IMR-90 (cell line): ENCODE results near the gene ATP12A. TPM values are rescaled to one million over a fixed set of nuclear protein-coding genes. Genes with fewer than 3 reads are reported as not detected.

Experiments used
- ATAC-seq: fragments of 200-7000 bp; cut with Tn5 transposase; 2 replicates; pipeline ENCODE4 v1.9.1; 2020; ENCODE audit warnings: low read depth, mild to moderate bottlenecking, moderate library complexity
- BruUV-seq: library from RNA; stranded (reverse); fragments of 400-500 nt; replicated peaks from 2 replicates; lab custom pipeline; 2021; lab: Mats Ljungman, UMichigan
- CTCF ChIA-PET: fragments of 300-600 bp; formaldehyde crosslinking; extraction: SDS; loops from one replicate; lab custom pipeline; 2021; ENCODE audit warnings: antibody characterized with exemption; lab: Yijun Ruan, JAX
- POLR2A ChIA-PET: fragments of 300-600 bp; sonication (Branson Sonifier 250); formaldehyde crosslinking; loops from one replicate; lab custom pipeline; 2022; ENCODE audit warnings: antibody characterized with exemption; ENCODE audit not compliant: unreplicated experiment; lab: Charles Lee
- DNase-seq: peaks from one replicate; pipeline ENCODE4 v3.0.0; 2013
- H2AFZ ChIP-seq: replicated peaks from 2 replicates; pipeline ENCODE3; 2013; ENCODE audit warnings: low read length, mild to moderate bottlenecking; ENCODE audit not compliant: poor library complexity
- H2AK5ac ChIP-seq: 2 replicates; pipeline ENCODE4 v1.6.1; 2013; ENCODE audit warnings: low read depth, low read length, inconsistent platforms
- H2AK9ac ChIP-seq: replicated peaks from 2 replicates; pipeline ENCODE3; 2013; ENCODE audit warnings: mild to moderate bottlenecking, low read depth, low read length, moderate library complexity; ENCODE audit not compliant: poor library complexity
- H2BK120ac ChIP-seq: 2 replicates; pipeline ENCODE4 v1.6.1; 2013; ENCODE audit warnings: low read depth, low read length, inconsistent platforms
- H2BK15ac ChIP-seq: 3 replicates; pipeline ENCODE4 v1.6.1; 2013; ENCODE audit warnings: low read depth, low read length, inconsistent platforms
- H2BK20ac ChIP-seq: 2 replicates; pipeline ENCODE4 v1.6.1; 2013; ENCODE audit warnings: low read depth, mild to moderate bottlenecking, inconsistent platforms, low read length, moderate library complexity
- H2BK5ac ChIP-seq: 2 replicates; pipeline ENCODE4 v1.6.1; 2013; ENCODE audit warnings: mild to moderate bottlenecking, low read depth, low read length, inconsistent platforms; ENCODE audit not compliant: poor library complexity, severe bottlenecking
- H3K14ac ChIP-seq: replicated peaks from 2 replicates; pipeline ENCODE4 v1.6.1; 2013; ENCODE audit warnings: low read depth, low read length, inconsistent platforms
- H3K18ac ChIP-seq: 2 replicates; pipeline ENCODE4 v1.6.1; 2013; ENCODE audit warnings: low read depth, low read length, control low read depth
- H3K23ac ChIP-seq: 2 replicates; pipeline ENCODE4 v1.6.1; 2013; ENCODE audit warnings: low read depth, low read length, inconsistent platforms
- H3K27ac ChIP-seq: 2 replicates; pipeline ENCODE4 v1.5.1; 2013; ENCODE audit warnings: mild to moderate bottlenecking, control low read depth, low read length; ENCODE audit not compliant: insufficient read depth
- H3K27me3 ChIP-seq: 2 replicates; pipeline ENCODE4 v1.6.1; 2013; ENCODE audit warnings: low read length; ENCODE audit not compliant: control insufficient read depth, insufficient read depth
- H3K36me3 ChIP-seq: 2 replicates; pipeline ENCODE4 v1.6.1; 2013; ENCODE audit warnings: low read length, mixed read lengths; ENCODE audit not compliant: control insufficient read depth, insufficient read depth
- H3K4ac ChIP-seq: 2 replicates; pipeline ENCODE4 v1.6.1; 2013; ENCODE audit warnings: low read depth, low read length, inconsistent platforms
- H3K4me1 ChIP-seq: 2 replicates; pipeline ENCODE4 v1.6.1; 2013; ENCODE audit warnings: low read length, mixed read lengths; ENCODE audit not compliant: control insufficient read depth, insufficient read depth
- H3K4me2 ChIP-seq: 2 replicates; pipeline ENCODE4 v1.6.1; 2013; ENCODE audit warnings: low read depth, mild to moderate bottlenecking, control low read depth, low read length, moderate library complexity
- H3K4me3 ChIP-seq: 2 replicates; pipeline ENCODE4 v1.5.1; 2013; ENCODE audit warnings: low read depth, mild to moderate bottlenecking, control low read depth, low read length, moderate library complexity; ENCODE audit not compliant: insufficient read depth
- H3K56ac ChIP-seq: 2 replicates; pipeline ENCODE4 v1.6.1; 2013; ENCODE audit warnings: low read length, inconsistent platforms; ENCODE audit not compliant: insufficient read depth; ENCODE audit errors: extremely low read depth
- H3K79me1 ChIP-seq, 2 experiments: 2 replicates each; pipeline ENCODE4 v1.6.1; 2013; ENCODE audit warnings: low read length in 2 of 2, inconsistent platforms in 1 of 2, low read depth in 1 of 2
- H3K9ac ChIP-seq: 2 replicates; pipeline ENCODE4 v1.6.1; 2013; ENCODE audit warnings: low read depth, low read length, control low read depth
- H3K9me1 ChIP-seq: 2 replicates; pipeline ENCODE4 v1.6.1; 2013; ENCODE audit warnings: low read length, inconsistent platforms; ENCODE audit not compliant: insufficient read depth
- H3K9me3 ChIP-seq: 2 replicates; pipeline ENCODE4 v1.6.1; 2013; ENCODE audit warnings: low read length; ENCODE audit not compliant: control insufficient read depth, insufficient read depth
- H4K20me1 ChIP-seq: 2 replicates; pipeline ENCODE4 v1.6.1; 2013; ENCODE audit warnings: low read length, inconsistent platforms; ENCODE audit not compliant: insufficient read depth
- H4K5ac ChIP-seq: 2 replicates; pipeline ENCODE4 v1.6.1; 2013; ENCODE audit warnings: mild to moderate bottlenecking, low read depth, low read length, control low read depth
- H4K8ac ChIP-seq, 2 experiments: 2 replicates each; pipeline ENCODE4 v1.6.1; 2013; ENCODE audit warnings: low read depth in 2 of 2, low read length in 2 of 2, control low read depth in 1 of 2, inconsistent platforms in 1 of 2
- H4K91ac ChIP-seq: 2 replicates; pipeline ENCODE4 v1.6.1; 2013; ENCODE audit warnings: low read depth, low read length, inconsistent platforms; ENCODE audit not compliant: insufficient read depth
- BHLHE40 ChIP-seq: fragments of 150-350 bp; IDR thresholded peaks from 2 replicates; pipeline ENCODE4 v1.6.1; 2016; ENCODE audit warnings: mild to moderate bottlenecking, low read depth, low read length
- CEBPB ChIP-seq: IDR thresholded peaks from 2 replicates; pipeline ENCODE4 v1.6.1; 2012; ENCODE audit warnings: low read depth, low read length, improper control_type of control experiment
- CHD1 ChIP-seq: IDR thresholded peaks from 2 replicates; pipeline ENCODE4 v1.6.1; 2012; ENCODE audit warnings: low read depth, low read length, improper control_type of control experiment
- CTCF ChIP-seq: conservative IDR thresholded peaks from 2 replicates; pipeline ENCODE4 v1.5.1; 2012; ENCODE audit warnings: mild to moderate bottlenecking, low read depth, low read length, improper control_type of control experiment
- ELK1 ChIP-seq: fragments of 150-350 bp; IDR thresholded peaks from 2 replicates; pipeline ENCODE4 v1.6.1; 2016; ENCODE audit warnings: low read depth, mild to moderate bottlenecking, low read length, moderate library complexity, borderline replicate concordance
- FOS ChIP-seq: fragments of 150-350 bp; IDR thresholded peaks from 2 replicates; pipeline ENCODE4 v1.6.1; 2016; ENCODE audit warnings: low read depth, low read length
- MAFK ChIP-seq: IDR thresholded peaks from 2 replicates; pipeline ENCODE4 v1.6.1; 2012; ENCODE audit warnings: low read depth, low read length, improper control_type of control experiment
- MAZ ChIP-seq: IDR thresholded peaks from 2 replicates; pipeline ENCODE4 v1.6.1; 2012; ENCODE audit warnings: low read depth, mild to moderate bottlenecking, low read length, improper control_type of control experiment, moderate library complexity, borderline replicate concordance
- MXI1 ChIP-seq: IDR thresholded peaks from 2 replicates; pipeline ENCODE4 v1.6.1; 2012; ENCODE audit warnings: low read depth, mild to moderate bottlenecking, low read length, moderate library complexity, borderline replicate concordance
- NFE2L2 ChIP-seq: fragments of 150-350 bp; IDR thresholded peaks from 2 replicates; pipeline ENCODE4 v1.6.1; 2016; ENCODE audit warnings: low read depth, mild to moderate bottlenecking, low read length
- POLR2A ChIP-seq: IDR thresholded peaks from 2 replicates; pipeline ENCODE4 v1.6.1; 2012; ENCODE audit warnings: mild to moderate bottlenecking, low read depth, low read length
- RAD21 ChIP-seq: IDR thresholded peaks from 2 replicates; pipeline ENCODE4 v1.6.1; 2012; ENCODE audit warnings: low read length, improper control_type of control experiment
- RCOR1 ChIP-seq: IDR thresholded peaks from 2 replicates; pipeline ENCODE4 v1.6.1; 2012; ENCODE audit warnings: mild to moderate bottlenecking, low read length, improper control_type of control experiment; ENCODE audit not compliant: insufficient replicate concordance
- RFX5 ChIP-seq: IDR thresholded peaks from 2 replicates; pipeline ENCODE4 v1.8.0; 2012; ENCODE audit warnings: low read depth, mild to moderate bottlenecking, low read length, moderate library complexity
- SMC3 ChIP-seq: fragments of 150-350 bp; IDR thresholded peaks from 2 replicates; pipeline ENCODE4 v1.6.1; 2016; ENCODE audit warnings: low read depth, mild to moderate bottlenecking, antibody characterized with exemption, low read length, moderate library complexity
- USF2 ChIP-seq: fragments of 150-350 bp; IDR thresholded peaks from 2 replicates; pipeline ENCODE4 v1.6.1; 2017; ENCODE audit warnings: mild to moderate bottlenecking, antibody characterized with exemption, low read length, low read depth
- WGBS, 2 experiments: methylation state at CpG; one replicate each; pipeline versions ENCODE4 v1.1.5 to v1.1.7; 2013; ENCODE audit warnings: missing lambda C conversion rate in 2 of 2; ENCODE audit not compliant: insufficient read length in 1 of 2; ENCODE audit errors: extremely low coverage in 2 of 2; 5-methylcytosine and 5-hydroxymethylcytosine counted together
- dilution Hi-C: fragments of 300-500 bp; cut with HindIII; formaldehyde crosslinking; loops from one replicate; pipeline ENCODE4 v1.14.3; 2018; ENCODE audit warnings: low sequenced_read_pairs; ENCODE audit not compliant: unreplicated experiment
- in situ Hi-C: fragments of 300-500 bp; cut with MboI; formaldehyde crosslinking; loops from 3 replicates; pipeline ENCODE4 v1.14.3; 2019; ENCODE audit warnings: low sequenced_read_pairs, inconsistent platforms, mixed read lengths
- intact Hi-C: fragments of 100-400 bp; cut with micrococcal nuclease; formaldehyde crosslinking; loops from 2 replicates; pipeline ENCODE4 v1.10.0; 2022
- polyA plus RNA-seq, 3 experiments: library from polyadenylated mRNA; depleted of rRNA; stranded (reverse); fragments of >200 nt; gene quantifications; 2 replicates each; pipeline ENCODE4 v1.2.3, GENCODE V29; 2012; ENCODE audit warnings: low replicate concordance in 1 of 3
- total RNA-seq: library from RNA; depleted of rRNA; stranded (reverse); fragments of >200 nt; gene quantifications from 2 replicates; pipeline ENCODE4 v1.2.3, GENCODE V29; 2012

The ATP12A gene
- total and polyA plus RNA-seq, 2 of the 4 experiments (the other 2 are of a cell fraction): not detected

GRCh38 chr13:24640752-24641151 lies 39.5 kb upstream of the ATP12A start:
- H3K4ac ChIP-seq: no peak overlapping the region
- H3K18ac ChIP-seq: no peak overlapping the region
- H3K14ac ChIP-seq: no peak overlapping the region
- H3K36me3 ChIP-seq: no peaks in the 10 kb centered on the region
- no peak overlapping the region for H4K8ac ChIP-seq
- dilution Hi-C loops (no loop called here), intact Hi-C loops (no loop called here), in situ Hi-C loops (no loop called here)
- H2AK5ac ChIP-seq: no peak overlapping the region
- no peak overlapping the region for H3K9ac ChIP-seq
- no peaks in the 10 kb centered on the region for H3K79me1 ChIP-seq
- no peaks in the 10 kb centered on the region for H3K4me1 ChIP-seq
- CTCF ChIA-PET: no interaction called here
- no peak overlapping the region for H3K4me2 ChIP-seq
- H2AK9ac ChIP-seq: no peak overlapping the region
- H2AFZ ChIP-seq: no peak overlapping the region
- ATAC-seq (no peak), DNase-seq (no peak)
- no CpG with 5 or more reads among the region's 4 CpGs for WGBS, 2 experiments
- H4K91ac ChIP-seq: no peak overlapping the region
- H2BK20ac ChIP-seq: no peak overlapping the region
- H2BK15ac ChIP-seq: no peak overlapping the region
- H3K23ac ChIP-seq: no peak overlapping the region
- H4K5ac ChIP-seq: no peak overlapping the region
- H3K56ac ChIP-seq: no peak overlapping the region
- peaks cover 5% of the 10 kb centered on the region for H3K27me3 ChIP-seq
- POLR2A ChIA-PET: no interaction called here
- BruUV-seq: no TSS peak
- no peak overlapping the region for H2BK5ac ChIP-seq
- TF ChIP-seq BHLHE40 (no peak), MAFK (no peak), POLR2A (no peak), FOS (no peak), NFE2L2 (no peak), CTCF (no peak), RFX5 (no peak), CEBPB (no peak), SMC3 (no peak), CHD1 (no peak), RAD21 (no peak), MAZ (no peak), ELK1 (no peak), MXI1 (no peak), RCOR1 (no peak), USF2 (no peak)
- H3K27ac ChIP-seq: no peak overlapping the region
- H3K9me1 ChIP-seq: no peaks in the 10 kb centered on the region
- no peaks in the 10 kb centered on the region for H4K20me1 ChIP-seq
- H2BK120ac ChIP-seq: no peak overlapping the region
- no peaks in the 10 kb centered on the region for H3K9me3 ChIP-seq
- no peak overlapping the region for H3K4me3 ChIP-seq
